K562 (cell line): ENCODE results near the gene ZNF860. TPM values are rescaled to one million over a fixed set of nuclear protein-coding genes. Genes with fewer than 3 reads are reported as not detected.

Source experiments
- ATAC-seq: fragments of 200-7000 bp; cut with Tn5 transposase; 3 replicates; pipeline ENCODE4 v1.9.1; 2020; ENCODE audit warnings: moderate library complexity
- BruUV-seq: library from RNA; stranded (reverse); fragments of 400-500 nt; replicated peaks from 2 replicates; lab custom pipeline; 2021; lab: Mats Ljungman, UMichigan
- CTCF ChIA-PET: fragments of 300-600 bp; formaldehyde crosslinking; extraction: SDS; loops from one replicate; lab custom pipeline; 2021; ENCODE audit warnings: low intra/inter-chr PET ratio; lab: Yijun Ruan, JAX
- POLR2A ChIA-PET: fragments of 300-600, 350-650 bp; sonication (Branson Sonifier 250); formaldehyde crosslinking; extraction: SDS; loops from one replicate; lab custom pipeline; 2021; ENCODE audit warnings: antibody characterized with exemption, inconsistent platforms; lab: Yijun Ruan, JAX
- DNase-seq, 4 experiments: peaks; one replicate each; pipeline versions ENCODE4 v3.0.0 to v3.0.0-alpha.2; 2011 to 2018; ENCODE audit warnings: low spot score in 3 of 4, mixed read lengths in 3 of 4; ENCODE audit errors: extremely low read depth in 1 of 4
- FAIRE-seq: peaks from 2 replicates; lab custom pipeline; 2011; peaks lifted over from hg19 to GRCh38; lab: Jason Lieb, UNC
- H2AFZ ChIP-seq: 2 replicates; pipeline ENCODE4 v1.6.0; 2011; ENCODE audit warnings: low read depth, low read length, control low read depth, inconsistent platforms
- H3K27ac ChIP-seq: fragments of 200-600 bp; 3 replicates; pipeline ENCODE4 v1.8.0; 2011; ENCODE audit warnings: low read depth, mild to moderate bottlenecking, control low read depth, inconsistent platforms, low read length, moderate library complexity, mixed read lengths; ENCODE audit errors: extremely low read depth
- H3K27me3 ChIP-seq, 2 experiments: fragments of 300-600 bp in 1 of 2; 2 replicates in 1 of 2; 3 replicates in 1 of 2; pipeline versions ENCODE4 v1.6.0 to v1.8.0; 2011; ENCODE audit warnings: inconsistent platforms in 2 of 2, low read length in 2 of 2, mild to moderate bottlenecking in 1 of 2, mixed read lengths in 1 of 2, moderate library complexity in 1 of 2; ENCODE audit not compliant: control insufficient read depth in 2 of 2, insufficient read depth in 2 of 2
- H3K36me3 ChIP-seq: fragments of 300-600 bp; 3 replicates; pipeline ENCODE4 v1.8.0; 2011; ENCODE audit warnings: mild to moderate bottlenecking, low read length, inconsistent platforms; ENCODE audit not compliant: control insufficient read depth, insufficient read depth
- H3K4me1 ChIP-seq, 2 experiments: fragments of 200-600 bp in 1 of 2; replicated peaks in 1 of 2; 2 replicates in 1 of 2; 3 replicates in 1 of 2; pipeline versions ENCODE4 v1.5.1 to v1.8.0; 2011; ENCODE audit warnings: inconsistent platforms in 2 of 2, low read length in 2 of 2, mild to moderate bottlenecking in 1 of 2, mixed read lengths in 1 of 2, moderate library complexity in 1 of 2; ENCODE audit not compliant: control insufficient read depth in 2 of 2, insufficient read depth in 2 of 2
- H3K4me2 ChIP-seq: 2 replicates; pipeline ENCODE4 v1.6.1; 2011; ENCODE audit warnings: low read length, control low read depth, inconsistent platforms, mixed read lengths; ENCODE audit not compliant: insufficient read depth
- H3K4me3 ChIP-seq: fragments of 200-600 bp; sonication (generic), shearing (Covaris generic); 2 replicates; pipeline ENCODE4 v1.5.1; 2016; ENCODE audit warnings: control low read depth, inconsistent platforms
- H3K79me2 ChIP-seq: fragments of 200-600 bp; 3 replicates; pipeline ENCODE4 v1.8.0; 2011; ENCODE audit warnings: low read length, inconsistent platforms; ENCODE audit not compliant: control insufficient read depth, insufficient read depth
- H3K9ac ChIP-seq, 2 experiments: 2 replicates each; pipeline versions ENCODE4 v1.6.0 to v1.6.1; 2011; ENCODE audit warnings: low read depth in 2 of 2, low read length in 2 of 2, control low read depth in 1 of 2, inconsistent platforms in 1 of 2, mild to moderate bottlenecking in 1 of 2, mixed read lengths in 1 of 2; ENCODE audit not compliant: insufficient read depth in 1 of 2
- H3K9me1 ChIP-seq: one replicate; pipeline ENCODE4 v1.6.0; 2011; ENCODE audit warnings: inconsistent platforms, mild to moderate bottlenecking, low read length, moderate library complexity; ENCODE audit not compliant: control insufficient read depth, insufficient read depth
- H3K9me3 ChIP-seq: replicated peaks from 2 replicates; pipeline ENCODE4 v1.5.1; 2011; ENCODE audit warnings: low read depth, low read length, inconsistent platforms; ENCODE audit not compliant: control insufficient read depth, insufficient read depth
- H4K20me1 ChIP-seq: replicated peaks from 2 replicates; pipeline ENCODE4 v1.6.1; 2011; ENCODE audit warnings: low read length, inconsistent platforms, mixed read lengths; ENCODE audit not compliant: control insufficient read depth, insufficient read depth
- CREB5 ChIP-seq: fragments of 250-450 bp; sonication (Bioruptor Pico); IDR thresholded peaks from 2 replicates; pipeline ENCODE4 v1.5.0; 2020; ENCODE audit warnings: mild to moderate bottlenecking
- FOXK2 ChIP-seq, 2 experiments: fragments of 450-650 bp; IDR thresholded peaks in 1 of 2; conservative IDR thresholded peaks in 1 of 2; 2 replicates each; pipeline ENCODE4 v1.6.1; 2016; ENCODE audit warnings: low read depth in 2 of 2, mild to moderate bottlenecking in 1 of 2
- FOXM1 ChIP-seq, 2 experiments: fragments of 450-650 bp in 1 of 2; sonication (generic) in 1 of 2; formaldehyde crosslinking in 1 of 2; IDR thresholded peaks; 2 replicates each; pipeline versions ENCODE4 v1.6.1 to v1.9.0; 2017 to 2022; ENCODE audit warnings: low read depth in 2 of 2, mild to moderate bottlenecking in 2 of 2, missing genetic modification reagents in 1 of 2, moderate library complexity in 1 of 2
- HMG20B ChIP-seq: fragments of 250-450 bp; sonication (Bioruptor Pico); IDR thresholded peaks from 2 replicates; pipeline ENCODE4 v1.5.0; 2021; ENCODE audit warnings: mild to moderate bottlenecking
- ILK ChIP-seq: fragments of 450-650 bp; IDR thresholded peaks from 2 replicates; pipeline ENCODE4 v1.6.1; 2016; ENCODE audit warnings: missing genetic modification characterization, low read depth, mild to moderate bottlenecking, missing compliant biosample characterization, moderate library complexity, borderline replicate concordance
- PRMT5 ChIP-seq: sonication (generic); formaldehyde crosslinking; IDR thresholded peaks from 2 replicates; pipeline ENCODE4 v1.5.0; 2020; ENCODE audit warnings: missing genetic modification reagents
- SAP30 ChIP-seq: fragments of 200-600 bp; sonication (generic); IDR thresholded peaks from 2 replicates; pipeline ENCODE4 v1.6.1; 2012; ENCODE audit warnings: borderline replicate concordance, low read depth, mild to moderate bottlenecking, moderate library complexity, low read length, control low read depth, inconsistent platforms; ENCODE audit not compliant: insufficient read depth, poor library complexity, severe bottlenecking
- ZNF232 ChIP-seq: sonication (generic); formaldehyde crosslinking; IDR thresholded peaks from 2 replicates; pipeline ENCODE4 v1.8.0; 2022; ENCODE audit warnings: mild to moderate bottlenecking, missing genetic modification reagents
- ZNF347 ChIP-seq: fragments of 450-650 bp; formaldehyde crosslinking; IDR thresholded peaks from 2 replicates; pipeline ENCODE4 v1.4.0; 2020; ENCODE audit warnings: low read depth, mild to moderate bottlenecking, moderate library complexity
- WGBS: fragments of 100-300 bp; shearing (Covaris generic); methylation state at CpG from one replicate; pipeline ENCODE4 v1.1.6; 2016; ENCODE audit warnings: low coverage, mixed read lengths; ENCODE audit not compliant: insufficient coverage; ENCODE audit errors: missing lambda C conversion rate; 5-methylcytosine and 5-hydroxymethylcytosine counted together
- in situ Hi-C: fragments of 300-500 bp; cut with MboI; formaldehyde crosslinking; loops from 4 replicates; pipeline ENCODE4 v1.15.0; 2018; ENCODE audit warnings: inconsistent platforms, mixed read lengths
- intact Hi-C: fragments of 100-400 bp; cut with micrococcal nuclease; formaldehyde crosslinking; loops from 2 replicates; pipeline ENCODE4 v1.14.2; 2022
- polyA plus RNA-seq, 8 experiments: library from polyadenylated mRNA; depleted of rRNA in 4 of 8; stranded (reverse) in 5 of 8; unstranded in 3 of 8; fragments of >200 nt; fragmentation: Nextera tagmentation in 2 of 8; fragmentation: Illumina TruSeq in 1 of 8; extraction: Ambion mirVana in 2 of 8; extraction: Trizol in 1 of 8; gene quantifications; 2 replicates each; pipeline versions ENCODE4 v1.2.1 to v1.2.3, GENCODE V29; 2011 to 2014; ENCODE audit warnings: inconsistent platforms in 1 of 8, missing spikeins in 1 of 8
- total RNA-seq, 7 experiments: library from RNA; depleted of rRNA in 6 of 7; stranded (reverse); fragments of >200 nt in 6 of 7; fragmentation: Illumina TruSeq in 2 of 7; extraction: Trizol in 2 of 7; gene quantifications; 2 replicates each; pipeline versions ENCODE4 v1.2.1 to v1.2.3, GENCODE V29; 2011 to 2021; ENCODE audit warnings: low replicate concordance in 1 of 7
- TF ChIP-seq, protein P1 (sequence below): IDR thresholded peaks from 2 replicates; pipeline ENCODE4 v1.6.1; 2011; ENCODE audit not compliant: insufficient read length; ENCODE audit errors: extremely low read depth
- TF ChIP-seq, protein P2 (sequence below): sonication (generic); formaldehyde crosslinking; IDR thresholded peaks from 2 replicates; pipeline ENCODE4 v1.5.0; 2020; ENCODE audit warnings: missing genetic modification reagents

The ZNF860 gene
- total and polyA plus RNA-seq, 9 of the 15 experiments (the other 6 are each of a cell fraction or from before 2014, with no cell fraction given), result not detected

- no peak overlapping the region for H3K4me3 ChIP-seq
- no peak overlapping the region for H3K27ac ChIP-seq
- BruUV-seq, result no TSS peak
- no peaks in the 10 kb centered on the region for H3K36me3 ChIP-seq
- DNase-seq (no peak), FAIRE-seq (no peak), ATAC-seq (no peak)
- CTCF ChIA-PET, result no interaction called here
- in situ Hi-C loops, result no loop called here
- H3K4me2 ChIP-seq, result no peak overlapping the region
- no peaks in the 10 kb centered on the region for H4K20me1 ChIP-seq
- no peak overlapping the region for H3K9ac ChIP-seq
- intact Hi-C loops, result no loop called here
- H3K9me3 ChIP-seq, result no peaks in the 10 kb centered on the region
- POLR2A ChIA-PET, result interaction anchor here (0.6 kb wide), 1 partner anchor 220 kb away, joined by 3 read pairs; no protein-coding TSS in a partner anchor
- 0% methylated on average over 1 of the region's 1 CpG for WGBS
- no peak overlapping the region for H2AFZ ChIP-seq
- no peaks in the 10 kb centered on the region for H3K27me3 ChIP-seq
- no peaks in the 10 kb centered on the region for H3K79me2 ChIP-seq
- H3K4me1 ChIP-seq, result no peaks in the 10 kb centered on the region
- TF ChIP-seq HMG20B (CRISPR knock-in tag), result no peak
- TF ChIP-seq, protein P1, sequence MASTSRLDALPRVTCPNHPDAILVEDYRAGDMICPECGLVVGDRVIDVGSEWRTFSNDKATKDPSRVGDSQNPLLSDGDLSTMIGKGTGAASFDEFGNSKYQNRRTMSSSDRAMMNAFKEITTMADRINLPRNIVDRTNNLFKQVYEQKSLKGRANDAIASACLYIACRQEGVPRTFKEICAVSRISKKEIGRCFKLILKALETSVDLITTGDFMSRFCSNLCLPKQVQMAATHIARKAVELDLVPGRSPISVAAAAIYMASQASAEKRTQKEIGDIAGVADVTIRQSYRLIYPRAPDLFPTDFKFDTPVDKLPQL, result no peak
- TF ChIP-seq ZNF232, result no peak
- no peak for TF ChIP-seq ILK
- TF ChIP-seq FOXK2 (conservative IDR thresholded peaks at IDR 0.05 in 1 of 2, IDR thresholded peaks at IDR 0.05 in 1 of 2; ENCODE audit: low read depth in 2 of 2), result no peak
- TF ChIP-seq ZNF347 (CRISPR knock-in tag), result no peak
- no peak for TF ChIP-seq PRMT5 (CRISPR knock-in tag)
- no peak for TF ChIP-seq SAP30
- TF ChIP-seq, protein P2, sequence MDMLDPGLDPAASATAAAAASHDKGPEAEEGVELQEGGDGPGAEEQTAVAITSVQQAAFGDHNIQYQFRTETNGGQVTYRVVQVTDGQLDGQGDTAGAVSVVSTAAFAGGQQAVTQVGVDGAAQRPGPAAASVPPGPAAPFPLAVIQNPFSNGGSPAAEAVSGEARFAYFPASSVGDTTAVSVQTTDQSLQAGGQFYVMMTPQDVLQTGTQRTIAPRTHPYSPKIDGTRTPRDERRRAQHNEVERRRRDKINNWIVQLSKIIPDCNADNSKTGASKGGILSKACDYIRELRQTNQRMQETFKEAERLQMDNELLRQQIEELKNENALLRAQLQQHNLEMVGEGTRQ (CRISPR knock-in tag), result no peak
- TF ChIP-seq CREB5 (CRISPR knock-in tag), result no peak
- TF ChIP-seq FOXM1 (IDR thresholded peaks at IDR 0.05; ENCODE audit: low read depth), result no peak
- TF ChIP-seq FOXM1 (CRISPR knock-in tag; IDR thresholded peaks at IDR 0.05; ENCODE audit: low read depth), result no peak
- no peaks in the 10 kb centered on the region for H3K9me1 ChIP-seq
Observed at GRCh38 chr3:31936420-31937060, 45.0 kb upstream of the ZNF860 start.
